ENCODE data around the gene KBTBD2.
"Not testable (repeated sequence)": the region's sequence is repeated elsewhere in the genome, so short reads cannot be mapped to it uniquely, and the experiment has no call there.

KBTBD2 gene

GRCh38 chr7:32857063-32857462 lies 34.5 kb downstream of the KBTBD2 start:
- not testable (repeated sequence) for DNase-seq (ENCODE audit: low read depth in 1 of 2, low spot score in 1 of 2)

GRCh38 chr7:32855837-32856775 lies 35.5 kb downstream of the KBTBD2 start:
- DNase-seq (ENCODE audit: low read depth in 1 of 2, low spot score in 1 of 2), result not testable (repeated sequence)

- not testable (repeated sequence) for DNase-seq (ENCODE audit: low read depth in 1 of 2, low spot score in 1 of 2)
These were observed 40.9 kb downstream of the KBTBD2 start for GRCh38 chr7:32850654-32851053.

- DNase-seq (ENCODE audit: low read depth in 1 of 2, low spot score in 1 of 2), result not testable (repeated sequence)
These were observed 42.9 kb downstream of the KBTBD2 start for GRCh38 chr7:32848655-32849054.

GRCh38 chr7:32846630-32847225 lies 44.8 kb downstream of the KBTBD2 start:
- peak; percentile 81 to 83 for DNase-seq (ENCODE audit: low read depth in 1 of 2, low spot score in 1 of 2)

GRCh38 chr7:32844748-32845147 lies 46.8 kb downstream of the KBTBD2 start:
- not testable (repeated sequence) for DNase-seq (ENCODE audit: low read depth in 1 of 2, low spot score in 1 of 2)

GRCh38 chr7:32843763-32844162 lies 47.8 kb downstream of the KBTBD2 start:
- not testable (repeated sequence) for DNase-seq (ENCODE audit: low read depth in 1 of 2, low spot score in 1 of 2)

GRCh38 chr7:32839846-32840245 lies 51.7 kb downstream of the KBTBD2 start:
- DNase-seq (ENCODE audit: low read depth in 1 of 2, low spot score in 1 of 2), result not testable (repeated sequence)

GRCh38 chr7:32828996-32829752 lies 62.4 kb downstream of the KBTBD2 start:
- DNase-seq (ENCODE audit: low read depth in 1 of 2, low spot score in 1 of 2), result not testable (repeated sequence)
